OCI-LY1 (cell line): ENCODE measurements around the gene SNTG2.

ENCODE experiments used
- H2AFZ ChIP-seq: fragments of 200-600 bp; sonication (generic), shearing (Covaris generic); 2 replicates; pipeline ENCODE4 v1.6.0; 2014; ENCODE audit warnings: antibody characterized with exemption, mild to moderate bottlenecking, low read length
- H3F3A ChIP-seq: fragments of 200-600 bp; sonication (generic), shearing (Covaris generic); 2 replicates; pipeline ENCODE4 v1.6.0; 2014; ENCODE audit warnings: mild to moderate bottlenecking, antibody characterized with exemption, low read length, moderate library complexity; ENCODE audit not compliant: insufficient read depth
- H3K27ac ChIP-seq: fragments of 200-600 bp; sonication (generic); 2 replicates; pipeline ENCODE4 v1.5.1; 2014; ENCODE audit warnings: low read length, mixed run types, mild to moderate bottlenecking, low read depth; ENCODE audit not compliant: poor library complexity, severe bottlenecking
- H3K27me3 ChIP-seq: fragments of 200-600 bp; sonication (generic); 2 replicates; pipeline ENCODE4 v1.6.0; 2014; ENCODE audit warnings: antibody characterized with exemption, mild to moderate bottlenecking, low read length, moderate library complexity; ENCODE audit not compliant: insufficient read depth
- H3K36me3 ChIP-seq: fragments of 200-600 bp; sonication (generic); 2 replicates; pipeline ENCODE4 v1.6.1; 2014; ENCODE audit warnings: mild to moderate bottlenecking, antibody characterized with exemption, low read length, moderate library complexity, mixed read lengths; ENCODE audit not compliant: insufficient read depth
- H3K4me1 ChIP-seq: fragments of 200-600 bp; sonication (generic); 2 replicates; pipeline ENCODE4 v1.5.1; 2014; ENCODE audit warnings: mild to moderate bottlenecking, low read length, moderate library complexity; ENCODE audit not compliant: insufficient read depth, severe bottlenecking
- H3K4me2 ChIP-seq: fragments of 200-600 bp; sonication (generic), shearing (Covaris generic); 2 replicates; pipeline ENCODE4 v1.6.1; 2014; ENCODE audit warnings: low read length
- H3K4me3 ChIP-seq: fragments of 200-600 bp; sonication (generic); 2 replicates; pipeline ENCODE4 v1.5.1; 2014; ENCODE audit warnings: low read length, low read depth, mild to moderate bottlenecking, mixed read lengths; ENCODE audit not compliant: poor library complexity, severe bottlenecking
- H3K79me2 ChIP-seq: fragments of 200-600 bp; shearing (Covaris generic); 2 replicates; pipeline ENCODE4 v1.6.1; 2016; ENCODE audit warnings: mixed run types, low read length, mixed read lengths; ENCODE audit not compliant: insufficient read depth
- H3K9ac ChIP-seq: fragments of 200-600 bp; sonication (generic), shearing (Covaris generic); 2 replicates; pipeline ENCODE4 v1.6.1; 2014; ENCODE audit warnings: mild to moderate bottlenecking, low read length, mixed read lengths
- H3K9me2 ChIP-seq: fragments of 200-600 bp; sonication (generic), shearing (Covaris generic); 2 replicates; pipeline ENCODE4 v1.6.1; 2014; ENCODE audit warnings: low read depth, mild to moderate bottlenecking, low read length, mixed read lengths
- H3K9me3 ChIP-seq: fragments of 200-600 bp; shearing (Covaris generic); 2 replicates; pipeline ENCODE4 v1.6.1; 2014; ENCODE audit warnings: low read length, mixed read lengths
- H4K20me1 ChIP-seq: fragments of 200-600 bp; sonication (generic), shearing (Covaris generic); 2 replicates; pipeline ENCODE4 v1.6.0; 2016; ENCODE audit warnings: mild to moderate bottlenecking, low read length; ENCODE audit not compliant: insufficient read depth
- CTCF ChIP-seq: fragments of 200-600 bp; sonication (generic), shearing (Covaris generic); IDR thresholded peaks from 2 replicates; pipeline ENCODE4 v1.5.1; 2017; ENCODE audit warnings: mild to moderate bottlenecking, antibody characterized with exemption, low read length, moderate library complexity, mixed read lengths
- EZH2 ChIP-seq: fragments of 200-600 bp; sonication (generic), shearing (Covaris generic); IDR thresholded peaks from 2 replicates; pipeline ENCODE4 v1.8.0; 2017; ENCODE audit warnings: borderline replicate concordance, mixed run types, mild to moderate bottlenecking, antibody characterized with exemption, low read length, moderate library complexity, mixed read lengths

Gene SNTG2

GRCh38 chr2:1011985-1012384 lies 61.3 kb downstream of the SNTG2 start:
- H3K36me3 ChIP-seq: no peaks in the 10 kb centered on the region
- no peaks in the 10 kb centered on the region for H3F3A ChIP-seq
- no peak overlapping the region for H3K4me3 ChIP-seq
- H3K4me1 ChIP-seq: no peaks in the 10 kb centered on the region
- H3K27me3 ChIP-seq: no peaks in the 10 kb centered on the region
- no peak overlapping the region for H3K4me2 ChIP-seq
- no peak overlapping the region for H2AFZ ChIP-seq
- no peak overlapping the region for H3K9ac ChIP-seq
- H3K9me3 ChIP-seq: no peaks in the 10 kb centered on the region
- H3K9me2 ChIP-seq: no peaks in the 10 kb centered on the region
- H4K20me1 ChIP-seq: no peaks in the 10 kb centered on the region
- no peaks in the 10 kb centered on the region for H3K79me2 ChIP-seq
- no peak overlapping the region for H3K27ac ChIP-seq
- TF ChIP-seq EZH2: no peak
- TF ChIP-seq CTCF: no peak

- TF ChIP-seq EZH2 (no peak), CTCF (no peak)
- Histone ChIP-seq H3K9me2 (no peaks in the 10 kb centered on the region), H3K4me3 (no peak overlapping the region), H3F3A (no peaks in the 10 kb centered on the region), H3K4me1 (no peaks in the 10 kb centered on the region), H3K27ac (no peak overlapping the region), H3K9me3 (no peaks in the 10 kb centered on the region), H3K9ac (no peak overlapping the region), H3K79me2 (no peaks in the 10 kb centered on the region), H3K27me3 (no peaks in the 10 kb centered on the region), H3K4me2 (no peak overlapping the region), H2AFZ (no peak overlapping the region), H4K20me1 (no peaks in the 10 kb centered on the region), H3K36me3 (no peaks in the 10 kb centered on the region)
These were observed 64.2 kb downstream of the SNTG2 start for GRCh38 chr2:1014802-1015201.

GRCh38 chr2:1016500-1016899 lies 65.9 kb downstream of the SNTG2 start:
- H3K4me2 ChIP-seq: no peak overlapping the region
- no peaks in the 10 kb centered on the region for H3K79me2 ChIP-seq
- H3K4me3 ChIP-seq: no peak overlapping the region
- TF ChIP-seq CTCF (no peak), EZH2 (no peak)
- H3K9me2 ChIP-seq: no peaks in the 10 kb centered on the region
- H2AFZ ChIP-seq: no peak overlapping the region
- no peaks in the 10 kb centered on the region for H3F3A ChIP-seq
- no peak overlapping the region for H3K9ac ChIP-seq
- H3K27ac ChIP-seq: no peak overlapping the region
- no peaks in the 10 kb centered on the region for H3K27me3 ChIP-seq
- no peaks in the 10 kb centered on the region for H3K4me1 ChIP-seq
- H3K36me3 ChIP-seq: no peaks in the 10 kb centered on the region
- no peaks in the 10 kb centered on the region for H4K20me1 ChIP-seq
- H3K9me3 ChIP-seq: no peaks in the 10 kb centered on the region
